HL-60/S4 treated with phorbol 12-myristate 13-acetate at 8.2 ng/mL for 4 days and 3 days (cell line): Measurements from ENCODE around the gene MFSD11.
"Not testable (repeated sequence)": the region's sequence is repeated elsewhere in the genome, so short reads cannot be mapped to it uniquely, and the experiment has no call there.

Source experiments
- in situ Hi-C: fragments of 300-500 bp; cut with MboI; formaldehyde crosslinking; loops from 2 replicates; pipeline ENCODE4 v1.15.0; 2022; ENCODE audit warnings: low sequenced_read_pairs

Gene MFSD11

GRCh38 chr17:76737676-76738467, at the start of gene MFSD11:
Gene MFSD11, plus strand, starts transcription at chr17:76738119. Its CDS starts 234 bp downstream, at chr17:76738353.
- in situ Hi-C loops, result no loop called here

GRCh38 chr17:76688165-76688622, 49.7 kb upstream of the MFSD11 start:
- in situ Hi-C loops, result no loop called here

GRCh38 chr17:76689859-76690258, 48.1 kb upstream of the MFSD11 start:
- in situ Hi-C loops, result no loop called here

GRCh38 chr17:76690596-76691280, 47.2 kb upstream of the MFSD11 start:
- in situ Hi-C loops, result no loop called here

- in situ Hi-C loops, result no loop called here
Observed at GRCh38 chr17:76691379-76692191, 46.3 kb upstream of the MFSD11 start.

GRCh38 chr17:76695059-76695831, 42.7 kb upstream of the MFSD11 start:
- in situ Hi-C loops, result no loop called here

GRCh38 chr17:76696763-76697701, 40.9 kb upstream of the MFSD11 start:
- in situ Hi-C loops, result no loop called here

- in situ Hi-C loops, result no loop called here
Observed at GRCh38 chr17:76697702-76698465, 40.0 kb upstream of the MFSD11 start.

GRCh38 chr17:76698466-76698977, 39.4 kb upstream of the MFSD11 start:
- in situ Hi-C loops, result not testable (repeated sequence)

GRCh38 chr17:76700270-76700616, 37.7 kb upstream of the MFSD11 start:
- in situ Hi-C loops, result no loop called here

- in situ Hi-C loops, result no loop called here
Observed at GRCh38 chr17:76700617-76701470, 37.1 kb upstream of the MFSD11 start.

- in situ Hi-C loops, result no loop called here
Observed at GRCh38 chr17:76701471-76701967, 36.4 kb upstream of the MFSD11 start.

GRCh38 chr17:76702076-76702475, 35.8 kb upstream of the MFSD11 start:
- in situ Hi-C loops, result no loop called here

- in situ Hi-C loops, result no loop called here
Observed at GRCh38 chr17:76702941-76703637, 34.8 kb upstream of the MFSD11 start.

GRCh38 chr17:76704805-76705204, 33.1 kb upstream of the MFSD11 start:
- in situ Hi-C loops, result no loop called here

- in situ Hi-C loops, result no loop called here
Observed at GRCh38 chr17:76706817-76707216, 31.1 kb upstream of the MFSD11 start.
